ENCODE data around the gene ZPBP.

- no peak for TF ChIP-seq EZH2 (IDR thresholded peaks at IDR 0.05; ENCODE audit: low read depth)
- no peak for TF ChIP-seq CTCF (conservative IDR thresholded peaks at IDR 0.05)
Observed at GRCh38 chr7:49892481-49892880, 200.6 kb downstream of the ZPBP start.

Data from PC-9 (cell line).